BE2C (cell line): ENCODE results near the gene SEC62.

ENCODE experiments used
- DNase-seq: peaks from one replicate; pipeline ENCODE4 v3.0.0-alpha.2; 2020
- H3K27me3 ChIP-seq: fragments of 250-450 bp; sonication (Bioruptor Pico); 2 replicates; pipeline ENCODE4 v1.5.1; 2020; ENCODE audit warnings: mild to moderate bottlenecking
- H3K36me3 ChIP-seq: fragments of 250-450 bp; sonication (Bioruptor Pico); 2 replicates; pipeline ENCODE4 v1.5.1; 2020; ENCODE audit warnings: mild to moderate bottlenecking
- H3K4me1 ChIP-seq: fragments of 250-450 bp; sonication (Bioruptor Pico); 2 replicates; pipeline ENCODE4 v1.5.1; 2020
- H3K4me3 ChIP-seq: 2 replicates; pipeline ENCODE4 v1.5.1; 2011; ENCODE audit warnings: low read depth, low read length
- H3K9me3 ChIP-seq: fragments of 250-450 bp; sonication (Bioruptor Pico); 2 replicates; pipeline ENCODE4 v1.5.1; 2020
- CTCF ChIP-seq: IDR thresholded peaks from 2 replicates; pipeline ENCODE4 v1.5.1; 2012; ENCODE audit warnings: mild to moderate bottlenecking, low read depth, low read length

The SEC62 gene

GRCh38 chr3:169971522-169971921, 4.9 kb downstream of the SEC62 start:
- no peaks in the 10 kb centered on the region for H3K27me3 ChIP-seq
- no peak overlapping the region for H3K4me3 ChIP-seq
- H3K36me3 ChIP-seq = peaks cover 13% of the 10 kb centered on the region
- no peaks in the 10 kb centered on the region for H3K9me3 ChIP-seq
- no peak for DNase-seq
- H3K4me1 ChIP-seq = no peaks in the 10 kb centered on the region
- no peak for TF ChIP-seq CTCF

DNA sequence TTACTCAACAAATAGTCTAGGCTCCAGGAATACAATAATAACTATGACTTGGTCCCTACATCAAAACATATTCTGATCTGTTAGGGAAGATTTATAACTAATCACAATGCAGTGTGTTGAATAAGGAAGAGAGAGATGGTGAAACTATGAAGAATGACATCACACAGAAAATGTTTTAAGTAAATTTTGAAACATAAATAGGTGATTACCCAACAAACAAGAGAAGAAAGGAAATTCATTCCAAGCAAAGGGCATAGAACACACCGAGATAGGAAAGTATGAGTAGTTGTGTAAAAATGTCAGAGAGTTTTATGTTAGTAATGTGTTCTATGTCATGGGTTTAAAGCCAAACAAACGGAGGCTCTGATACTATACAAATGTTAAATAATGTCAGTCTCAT, 13.4 kb downstream of the SEC62 start:
- H3K36me3 ChIP-seq = peaks cover 78% of the 10 kb centered on the region
- TF ChIP-seq CTCF = no peak
- no peaks in the 10 kb centered on the region for H3K4me1 ChIP-seq
- no peaks in the 10 kb centered on the region for H3K27me3 ChIP-seq
- no peak overlapping the region for H3K4me3 ChIP-seq
- DNase-seq = no peak
- H3K9me3 ChIP-seq = no peaks in the 10 kb centered on the region

- H3K36me3 ChIP-seq = peaks cover 90% of the 10 kb centered on the region
- H3K4me3 ChIP-seq = no peak overlapping the region
- no peaks in the 10 kb centered on the region for H3K4me1 ChIP-seq
- no peak for TF ChIP-seq CTCF
- H3K9me3 ChIP-seq = no peaks in the 10 kb centered on the region
- no peaks in the 10 kb centered on the region for H3K27me3 ChIP-seq
- DNase-seq = no peak
These were observed 17.7 kb downstream of the SEC62 start for GRCh38 chr3:169984292-169984691.

- H3K4me3 ChIP-seq = no peak overlapping the region
- no peak for DNase-seq
- no peaks in the 10 kb centered on the region for H3K9me3 ChIP-seq
- no peak for TF ChIP-seq CTCF
- H3K36me3 ChIP-seq = peaks cover 55% of the 10 kb centered on the region
- no peaks in the 10 kb centered on the region for H3K27me3 ChIP-seq
- H3K4me1 ChIP-seq = no peaks in the 10 kb centered on the region
These were observed 23.8 kb downstream of the SEC62 start for GRCh38 chr3:169990431-169990830.

- H3K4me1 ChIP-seq = no peaks in the 10 kb centered on the region
- no peak for TF ChIP-seq CTCF
- no peaks in the 10 kb centered on the region for H3K9me3 ChIP-seq
- no peak overlapping the region for H3K4me3 ChIP-seq
- H3K36me3 ChIP-seq = peaks cover 52% of the 10 kb centered on the region
- H3K27me3 ChIP-seq = no peaks in the 10 kb centered on the region
- no peak for DNase-seq
These were observed 25.5 kb downstream of the SEC62 start for GRCh38 chr3:169992156-169992555.

DNA sequence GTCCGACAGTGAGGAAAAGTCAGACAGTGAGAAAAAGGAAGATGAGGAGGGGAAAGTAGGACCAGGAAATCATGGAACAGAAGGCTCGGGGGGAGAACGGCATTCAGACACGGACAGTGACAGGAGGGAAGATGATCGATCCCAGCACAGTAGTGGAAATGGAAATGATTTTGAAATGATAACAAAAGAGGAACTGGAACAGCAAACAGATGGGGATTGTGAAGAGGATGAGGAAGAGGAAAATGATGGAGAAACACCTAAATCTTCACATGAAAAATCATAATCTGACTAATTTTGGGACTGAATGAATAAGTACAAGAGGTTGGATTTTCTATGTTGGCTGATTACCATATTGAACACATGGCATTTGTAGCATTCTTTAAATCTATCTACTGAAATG, 26.2 kb downstream of the SEC62 start:
- H3K27me3 ChIP-seq = no peaks in the 10 kb centered on the region
- no peak for DNase-seq
- no peaks in the 10 kb centered on the region for H3K4me1 ChIP-seq
- no peak overlapping the region for H3K4me3 ChIP-seq
- TF ChIP-seq CTCF = no peak
- no peaks in the 10 kb centered on the region for H3K9me3 ChIP-seq
- H3K36me3 ChIP-seq = peaks cover 46% of the 10 kb centered on the region
